ENCODE measurements around the gene EXOC3.

DNA sequence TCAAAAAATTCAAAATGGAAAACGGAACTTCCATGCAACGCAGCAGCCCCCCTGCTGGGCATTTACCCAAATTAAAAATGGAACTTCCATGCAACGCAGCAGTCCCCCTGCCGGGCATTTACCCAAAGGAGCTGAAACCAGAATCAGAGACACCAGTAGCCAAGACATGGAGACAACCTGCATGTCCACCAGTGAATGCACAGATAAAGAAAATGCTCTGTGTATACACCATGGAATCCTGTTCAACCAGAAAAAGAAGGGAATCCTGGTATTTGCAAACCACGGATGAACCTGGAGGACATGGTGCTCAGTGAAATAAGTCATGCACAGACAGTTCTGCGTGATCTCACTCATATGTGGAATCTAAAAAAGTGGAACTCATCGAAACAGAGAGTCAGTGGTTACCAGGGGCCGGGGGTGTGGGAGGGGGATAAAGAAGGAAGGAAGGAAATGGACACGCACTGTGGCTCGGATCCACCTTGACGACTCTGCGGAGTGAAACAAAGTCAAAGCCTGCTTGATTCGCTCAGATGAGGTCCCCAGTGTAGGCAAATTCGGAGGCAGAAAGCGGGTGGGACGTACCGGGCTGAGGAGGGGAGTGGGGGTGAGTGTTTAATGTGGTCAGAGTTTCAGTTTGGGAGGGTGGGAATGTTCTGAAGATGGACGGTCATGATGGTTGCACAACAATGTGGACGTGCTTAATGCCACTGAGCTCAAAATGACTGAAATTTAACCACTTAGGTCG, 40.2 kb upstream of the EXOC3 start:
- TF ChIP-seq POLR2A (IDR thresholded peaks at IDR 0.05; ENCODE audit: low read depth, low read length) (no peak), MAZ (IDR thresholded peaks at IDR 0.05; ENCODE audit: borderline replicate concordance, low read depth, low read length) (no peak), RAD21 (IDR thresholded peaks at IDR 0.05; ENCODE audit: low read length) (no peak), RCOR1 (IDR thresholded peaks at IDR 0.05; ENCODE audit: insufficient replicate concordance, low read length) (no peak), CEBPB (IDR thresholded peaks at IDR 0.05; ENCODE audit: low read depth, low read length) (peak; percentile 59), CHD1 (IDR thresholded peaks at IDR 0.05; ENCODE audit: low read depth, low read length) (no peak), MAFK (IDR thresholded peaks at IDR 0.05; ENCODE audit: low read depth, low read length) (no peak), SMC3 (IDR thresholded peaks at IDR 0.05; ENCODE audit: low read depth, low read length) (no peak)
- TF ChIP-seq, protein P1, sequence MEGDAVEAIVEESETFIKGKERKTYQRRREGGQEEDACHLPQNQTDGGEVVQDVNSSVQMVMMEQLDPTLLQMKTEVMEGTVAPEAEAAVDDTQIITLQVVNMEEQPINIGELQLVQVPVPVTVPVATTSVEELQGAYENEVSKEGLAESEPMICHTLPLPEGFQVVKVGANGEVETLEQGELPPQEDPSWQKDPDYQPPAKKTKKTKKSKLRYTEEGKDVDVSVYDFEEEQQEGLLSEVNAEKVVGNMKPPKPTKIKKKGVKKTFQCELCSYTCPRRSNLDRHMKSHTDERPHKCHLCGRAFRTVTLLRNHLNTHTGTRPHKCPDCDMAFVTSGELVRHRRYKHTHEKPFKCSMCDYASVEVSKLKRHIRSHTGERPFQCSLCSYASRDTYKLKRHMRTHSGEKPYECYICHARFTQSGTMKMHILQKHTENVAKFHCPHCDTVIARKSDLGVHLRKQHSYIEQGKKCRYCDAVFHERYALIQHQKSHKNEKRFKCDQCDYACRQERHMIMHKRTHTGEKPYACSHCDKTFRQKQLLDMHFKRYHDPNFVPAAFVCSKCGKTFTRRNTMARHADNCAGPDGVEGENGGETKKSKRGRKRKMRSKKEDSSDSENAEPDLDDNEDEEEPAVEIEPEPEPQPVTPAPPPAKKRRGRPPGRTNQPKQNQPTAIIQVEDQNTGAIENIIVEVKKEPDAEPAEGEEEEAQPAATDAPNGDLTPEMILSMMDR (conservative IDR thresholded peaks at IDR 0.05; ENCODE audit: low read depth, low read length), result no peak
- TF ChIP-seq, protein P2, sequence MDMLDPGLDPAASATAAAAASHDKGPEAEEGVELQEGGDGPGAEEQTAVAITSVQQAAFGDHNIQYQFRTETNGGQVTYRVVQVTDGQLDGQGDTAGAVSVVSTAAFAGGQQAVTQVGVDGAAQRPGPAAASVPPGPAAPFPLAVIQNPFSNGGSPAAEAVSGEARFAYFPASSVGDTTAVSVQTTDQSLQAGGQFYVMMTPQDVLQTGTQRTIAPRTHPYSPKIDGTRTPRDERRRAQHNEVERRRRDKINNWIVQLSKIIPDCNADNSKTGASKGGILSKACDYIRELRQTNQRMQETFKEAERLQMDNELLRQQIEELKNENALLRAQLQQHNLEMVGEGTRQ (IDR thresholded peaks at IDR 0.05; ENCODE audit: low read depth, low read length), result no peak
